ENCODE measurements around the gene CEP112. TPM values are rescaled to one million over a fixed set of nuclear protein-coding genes. Genes with fewer than 3 reads are reported as not detected.

The CEP112 gene
- polyA plus RNA-seq, 1 donor from 2014 or later: 6.0 TPM

GRCh38 chr17:65712383-65713267, 479.3 kb downstream of the CEP112 start:
- Histone ChIP-seq H3K4me3 (ENCODE audit: low read length) (no peak overlapping the region), H3F3A (ENCODE audit: insufficient read depth, low read length, poor library complexity, severe bottlenecking) (no peaks in the 10 kb centered on the region), H3K27ac (ENCODE audit: low read length) (no peak overlapping the region)

DNA sequence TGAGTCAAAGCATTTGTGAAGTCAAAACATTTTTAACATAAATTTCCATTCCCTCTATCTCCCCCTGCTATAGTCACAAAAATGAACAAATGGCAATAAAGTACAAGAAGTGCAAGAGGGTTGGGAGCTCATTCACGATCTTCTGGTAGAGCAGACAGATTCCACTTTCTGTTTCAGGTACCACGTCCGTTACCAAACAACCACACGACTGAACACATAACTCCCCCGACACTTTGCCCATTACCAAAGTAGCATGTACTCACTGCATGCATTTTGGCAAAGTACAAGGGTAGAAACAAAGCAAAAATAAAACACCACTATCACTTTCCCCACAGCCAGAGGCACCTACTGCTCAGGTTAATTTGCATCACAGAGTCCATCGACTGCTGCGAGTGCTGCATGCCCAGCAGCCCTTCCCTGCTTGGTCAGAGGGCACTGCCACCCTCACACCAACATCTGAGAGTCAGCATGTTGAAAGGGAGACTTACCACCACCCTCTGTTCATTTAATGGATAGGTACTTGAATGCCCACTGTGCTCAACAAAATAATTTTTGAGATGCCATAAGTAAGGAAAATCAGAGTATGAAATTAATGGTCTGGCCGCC, 480.2 kb downstream of the CEP112 start:
- H3K9me3 ChIP-seq (ENCODE audit: low read length): no peaks in the 10 kb centered on the region
- H3K27ac ChIP-seq (ENCODE audit: low read length): no peak overlapping the region
- no peak overlapping the region for H3K4me2 ChIP-seq (ENCODE audit: low read length)
- no peak overlapping the region for H2AFZ ChIP-seq (ENCODE audit: low read depth, low read length)
- H3K79me2 ChIP-seq (replicated peaks; ENCODE audit: insufficient read depth, low read length): no peaks in the 10 kb centered on the region
- no peaks in the 10 kb centered on the region for H3K9me2 ChIP-seq (ENCODE audit: insufficient read depth, low read length)
- no peak overlapping the region for H3K9ac ChIP-seq (ENCODE audit: low read length)
- no peaks in the 10 kb centered on the region for H3K36me3 ChIP-seq (ENCODE audit: insufficient read depth, low read length)
- H4K20me1 ChIP-seq (ENCODE audit: insufficient read depth): no peaks in the 10 kb centered on the region
- no peak overlapping the region for H3K4me3 ChIP-seq (ENCODE audit: low read length)
- H3K27me3 ChIP-seq (ENCODE audit: insufficient read depth, low read depth, low read length): no peaks in the 10 kb centered on the region
- H3F3A ChIP-seq (ENCODE audit: insufficient read depth, low read length, poor library complexity, severe bottlenecking): no peaks in the 10 kb centered on the region
- TF ChIP-seq, protein P1, sequence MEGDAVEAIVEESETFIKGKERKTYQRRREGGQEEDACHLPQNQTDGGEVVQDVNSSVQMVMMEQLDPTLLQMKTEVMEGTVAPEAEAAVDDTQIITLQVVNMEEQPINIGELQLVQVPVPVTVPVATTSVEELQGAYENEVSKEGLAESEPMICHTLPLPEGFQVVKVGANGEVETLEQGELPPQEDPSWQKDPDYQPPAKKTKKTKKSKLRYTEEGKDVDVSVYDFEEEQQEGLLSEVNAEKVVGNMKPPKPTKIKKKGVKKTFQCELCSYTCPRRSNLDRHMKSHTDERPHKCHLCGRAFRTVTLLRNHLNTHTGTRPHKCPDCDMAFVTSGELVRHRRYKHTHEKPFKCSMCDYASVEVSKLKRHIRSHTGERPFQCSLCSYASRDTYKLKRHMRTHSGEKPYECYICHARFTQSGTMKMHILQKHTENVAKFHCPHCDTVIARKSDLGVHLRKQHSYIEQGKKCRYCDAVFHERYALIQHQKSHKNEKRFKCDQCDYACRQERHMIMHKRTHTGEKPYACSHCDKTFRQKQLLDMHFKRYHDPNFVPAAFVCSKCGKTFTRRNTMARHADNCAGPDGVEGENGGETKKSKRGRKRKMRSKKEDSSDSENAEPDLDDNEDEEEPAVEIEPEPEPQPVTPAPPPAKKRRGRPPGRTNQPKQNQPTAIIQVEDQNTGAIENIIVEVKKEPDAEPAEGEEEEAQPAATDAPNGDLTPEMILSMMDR (IDR thresholded peaks at IDR 0.05; ENCODE audit: poor library complexity, severe bottlenecking): no peak
- TF ChIP-seq POLR2AphosphoS5 (IDR thresholded peaks at IDR 0.05) (no peak), SMC3 (conservative IDR thresholded peaks at IDR 0.05; ENCODE audit: poor library complexity) (no peak), MXI1 (conservative IDR thresholded peaks at IDR 0.05; ENCODE audit: poor library complexity, severe bottlenecking) (no peak), TAF1 (IDR thresholded peaks at IDR 0.05; ENCODE audit: low read depth) (no peak), EP300 (conservative IDR thresholded peaks at IDR 0.05; ENCODE audit: poor library complexity, severe bottlenecking) (no peak), RAD21 (conservative IDR thresholded peaks at IDR 0.05) (no peak), EZH2 (IDR thresholded peaks at IDR 0.05; ENCODE audit: borderline replicate concordance, insufficient read depth, low read length, poor library complexity, severe bottlenecking) (no peak)

More at GRCh38 chr17:65712383-65713267, 479.3 kb downstream of the CEP112 start:
- no peak overlapping the region for H2AFZ ChIP-seq (ENCODE audit: low read depth, low read length)
- H4K20me1 ChIP-seq (ENCODE audit: insufficient read depth): no peaks in the 10 kb centered on the region
- no peaks in the 10 kb centered on the region for H3K9me2 ChIP-seq (ENCODE audit: insufficient read depth, low read length)
- H3K36me3 ChIP-seq (ENCODE audit: insufficient read depth, low read length): no peaks in the 10 kb centered on the region
- no peaks in the 10 kb centered on the region for H3K9me3 ChIP-seq (ENCODE audit: low read length)
- no peak for TF ChIP-seq TAF1 (IDR thresholded peaks at IDR 0.05; ENCODE audit: low read depth)
- no peak for TF ChIP-seq RAD21 (conservative IDR thresholded peaks at IDR 0.05)
- TF ChIP-seq EP300 (conservative IDR thresholded peaks at IDR 0.05; ENCODE audit: poor library complexity, severe bottlenecking): no peak
- TF ChIP-seq SMC3 (conservative IDR thresholded peaks at IDR 0.05; ENCODE audit: poor library complexity): no peak
- TF ChIP-seq, protein P2, sequence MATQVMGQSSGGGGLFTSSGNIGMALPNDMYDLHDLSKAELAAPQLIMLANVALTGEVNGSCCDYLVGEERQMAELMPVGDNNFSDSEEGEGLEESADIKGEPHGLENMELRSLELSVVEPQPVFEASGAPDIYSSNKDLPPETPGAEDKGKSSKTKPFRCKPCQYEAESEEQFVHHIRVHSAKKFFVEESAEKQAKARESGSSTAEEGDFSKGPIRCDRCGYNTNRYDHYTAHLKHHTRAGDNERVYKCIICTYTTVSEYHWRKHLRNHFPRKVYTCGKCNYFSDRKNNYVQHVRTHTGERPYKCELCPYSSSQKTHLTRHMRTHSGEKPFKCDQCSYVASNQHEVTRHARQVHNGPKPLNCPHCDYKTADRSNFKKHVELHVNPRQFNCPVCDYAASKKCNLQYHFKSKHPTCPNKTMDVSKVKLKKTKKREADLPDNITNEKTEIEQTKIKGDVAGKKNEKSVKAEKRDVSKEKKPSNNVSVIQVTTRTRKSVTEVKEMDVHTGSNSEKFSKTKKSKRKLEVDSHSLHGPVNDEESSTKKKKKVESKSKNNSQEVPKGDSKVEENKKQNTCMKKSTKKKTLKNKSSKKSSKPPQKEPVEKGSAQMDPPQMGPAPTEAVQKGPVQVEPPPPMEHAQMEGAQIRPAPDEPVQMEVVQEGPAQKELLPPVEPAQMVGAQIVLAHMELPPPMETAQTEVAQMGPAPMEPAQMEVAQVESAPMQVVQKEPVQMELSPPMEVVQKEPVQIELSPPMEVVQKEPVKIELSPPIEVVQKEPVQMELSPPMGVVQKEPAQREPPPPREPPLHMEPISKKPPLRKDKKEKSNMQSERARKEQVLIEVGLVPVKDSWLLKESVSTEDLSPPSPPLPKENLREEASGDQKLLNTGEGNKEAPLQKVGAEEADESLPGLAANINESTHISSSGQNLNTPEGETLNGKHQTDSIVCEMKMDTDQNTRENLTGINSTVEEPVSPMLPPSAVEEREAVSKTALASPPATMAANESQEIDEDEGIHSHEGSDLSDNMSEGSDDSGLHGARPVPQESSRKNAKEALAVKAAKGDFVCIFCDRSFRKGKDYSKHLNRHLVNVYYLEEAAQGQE (IDR thresholded peaks at IDR 0.05; ENCODE audit: borderline replicate concordance): no peak
- no peak for TF ChIP-seq EZH2 (IDR thresholded peaks at IDR 0.05; ENCODE audit: borderline replicate concordance, insufficient read depth, low read length, poor library complexity, severe bottlenecking)
- TF ChIP-seq, protein P1 (IDR thresholded peaks at IDR 0.05; ENCODE audit: poor library complexity, severe bottlenecking): no peak
- no peak for TF ChIP-seq POLR2AphosphoS5 (IDR thresholded peaks at IDR 0.05)
- no peak overlapping the region for H3K9ac ChIP-seq (ENCODE audit: low read length)
- no peak overlapping the region for H3K4me2 ChIP-seq (ENCODE audit: low read length)
- H3K79me2 ChIP-seq (replicated peaks; ENCODE audit: insufficient read depth, low read length): no peaks in the 10 kb centered on the region
- no peaks in the 10 kb centered on the region for H3K27me3 ChIP-seq (ENCODE audit: insufficient read depth, low read depth, low read length)

Measured in neural cell (in vitro differentiated cells).